Measurements from ENCODE around the gene PFKP. TPM values are rescaled to one million over a fixed set of nuclear protein-coding genes. Genes with fewer than 3 reads are reported as not detected.

The PFKP gene
- total RNA-seq, 1 donor from 2014 or later, result 361 TPM

- no peak for FAIRE-seq
- no peak for TF ChIP-seq CTCF (IDR thresholded peaks at IDR 0.05; ENCODE audit: insufficient read depth, low read depth, low read length)
- TF ChIP-seq EZH2 (IDR thresholded peaks at IDR 0.05; ENCODE audit: insufficient read depth, low read length), result no peak
- Mint-ChIP-seq H3K36me3 (ENCODE audit: low read depth, unreplicated experiment) (peaks cover 30% of the 10 kb centered on the region), H3K27me3 (ENCODE audit: low read depth, unreplicated experiment) (no peaks in the 10 kb centered on the region), H3K4me1 (ENCODE audit: low read depth, unreplicated experiment) (no peaks in the 10 kb centered on the region), H3K9me3 (ENCODE audit: unreplicated experiment) (no peaks in the 10 kb centered on the region), H3K27ac (ENCODE audit: unreplicated experiment) (no peak overlapping the region), H3K4me3 (ENCODE audit: unreplicated experiment) (no peak overlapping the region)
- Histone ChIP-seq H3K4me2 (ENCODE audit: low read length) (no peak overlapping the region), H2AFZ (ENCODE audit: low read depth, low read length) (no peak overlapping the region), H3K79me2 (ENCODE audit: insufficient read depth, low read length) (no peaks in the 10 kb centered on the region), H3K4me1 (ENCODE audit: insufficient read depth, low read length) (no peaks in the 10 kb centered on the region), H3K9ac (ENCODE audit: low read length) (no peak overlapping the region), H3K4me3 (ENCODE audit: insufficient read depth, low read depth, low read length) (no peak overlapping the region), H3K27me3 (ENCODE audit: insufficient read depth, low read length) (no peaks in the 10 kb centered on the region), H3K36me3 (ENCODE audit: insufficient read depth, low read length) (peaks cover 74% of the 10 kb centered on the region), H3K27ac (ENCODE audit: low read depth, low read length) (no peak overlapping the region), H4K20me1 (ENCODE audit: insufficient read depth, low read length) (peaks cover 18% of the 10 kb centered on the region), H3K9me3 (ENCODE audit: insufficient read depth, low read depth, low read length) (no peaks in the 10 kb centered on the region)
- DNase-seq (ENCODE audit: low read depth), result no peak
Measured at GRCh38 chr10:3154666-3155065, 87.3 kb downstream of the PFKP start.

DNA sequence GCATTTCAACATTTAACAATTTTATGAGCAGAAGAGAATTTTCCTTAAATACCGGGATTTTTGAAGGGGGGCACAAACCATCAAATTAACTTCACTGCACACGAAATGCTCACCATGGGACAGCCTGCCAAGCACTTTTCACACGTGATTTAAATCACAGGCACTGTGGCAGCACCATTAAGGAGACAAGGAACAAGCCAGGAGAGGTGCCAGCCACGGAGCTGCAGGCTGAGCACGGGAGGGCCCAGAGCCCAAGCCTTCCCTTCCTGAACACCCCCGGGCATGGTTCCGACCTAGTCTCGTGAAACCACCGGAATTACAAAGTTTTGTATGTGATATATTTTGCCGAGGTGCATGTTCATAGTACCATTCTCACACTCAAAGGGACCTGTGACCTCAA, 91.8 kb downstream of the PFKP start:
- H3K27me3 ChIP-seq (ENCODE audit: insufficient read depth, low read length), result no peaks in the 10 kb centered on the region

More for the DNA sequence above, 91.8 kb downstream of the PFKP start:
- Histone ChIP-seq H3K4me2 (ENCODE audit: low read length) (no peak overlapping the region), H3K36me3 (ENCODE audit: insufficient read depth, low read length) (peaks cover 74% of the 10 kb centered on the region), H2AFZ (ENCODE audit: low read depth, low read length) (no peak overlapping the region), H3K9ac (ENCODE audit: low read length) (no peak overlapping the region), H3K4me3 (ENCODE audit: insufficient read depth, low read depth, low read length) (no peak overlapping the region), H3K79me2 (ENCODE audit: insufficient read depth, low read length) (no peaks in the 10 kb centered on the region), H4K20me1 (ENCODE audit: insufficient read depth, low read length) (peaks cover 2% of the 10 kb centered on the region), H3K9me3 (ENCODE audit: insufficient read depth, low read depth, low read length) (no peaks in the 10 kb centered on the region), H3K27ac (ENCODE audit: low read depth, low read length) (no peak overlapping the region), H3K4me1 (ENCODE audit: insufficient read depth, low read length) (no peaks in the 10 kb centered on the region)
- H3K36me3 Mint-ChIP-seq (ENCODE audit: low read depth, unreplicated experiment), result peaks cover 31% of the 10 kb centered on the region
- no peaks in the 10 kb centered on the region for H3K27me3 Mint-ChIP-seq (ENCODE audit: low read depth, unreplicated experiment)
- H3K4me1 Mint-ChIP-seq (ENCODE audit: low read depth, unreplicated experiment), result no peaks in the 10 kb centered on the region
- H3K9me3 Mint-ChIP-seq (ENCODE audit: unreplicated experiment), result no peaks in the 10 kb centered on the region
- FAIRE-seq (no peak), DNase-seq (ENCODE audit: low read depth) (no peak)
- TF ChIP-seq EZH2 (IDR thresholded peaks at IDR 0.05; ENCODE audit: insufficient read depth, low read length) (no peak), CTCF (IDR thresholded peaks at IDR 0.05; ENCODE audit: insufficient read depth, low read depth, low read length) (no peak)
- H3K27ac Mint-ChIP-seq (ENCODE audit: unreplicated experiment), result no peak overlapping the region
- H3K4me3 Mint-ChIP-seq (ENCODE audit: unreplicated experiment), result no peak overlapping the region

All from astrocyte (in vitro differentiated cells and primary cell).